HG03571 (cell line): ENCODE measurements around the gene ZC3H11A.
"Not testable (repeated sequence)": the region's sequence is repeated elsewhere in the genome, so short reads cannot be mapped to it uniquely, and the experiment has no call there.

Source experiments
- ATAC-seq: cut with Tn5 transposase; IDR thresholded peaks from one replicate; pipeline ENCODE4 v1.9.1; 2021; ENCODE audit not compliant: unreplicated experiment

Gene ZC3H11A

GRCh38 chr1:203778789-203779188, 16.6 kb upstream of the ZC3H11A start:
- ATAC-seq = no peak

- ATAC-seq = no peak
Observed at GRCh38 chr1:203781962-203782361, 13.5 kb upstream of the ZC3H11A start.

GRCh38 chr1:203789966-203790365, 5.5 kb upstream of the ZC3H11A start:
- ATAC-seq = no peak

- no peak for ATAC-seq
Observed at GRCh38 chr1:203791498-203791897, 3.9 kb upstream of the ZC3H11A start.

- no peak for ATAC-seq
Observed at GRCh38 chr1:203792486-203792885, 2.9 kb upstream of the ZC3H11A start.

GRCh38 chr1:203793561-203793960, 1.9 kb upstream of the ZC3H11A start:
- ATAC-seq = not testable (repeated sequence)

- no peak for ATAC-seq
Observed at GRCh38 chr1:203794764-203795440, 521 bp upstream of the ZC3H11A start.

- no peak for ATAC-seq
Observed at GRCh38 chr1:203796236-203796605, 798 bp downstream of the ZC3H11A start.

GRCh38 chr1:203797216-203797615, 1.8 kb downstream of the ZC3H11A start:
- no peak for ATAC-seq

- ATAC-seq = no peak
Observed at GRCh38 chr1:203797948-203798655, 2.7 kb downstream of the ZC3H11A start.

GRCh38 chr1:203799157-203799556, 3.7 kb downstream of the ZC3H11A start:
- ATAC-seq = no peak

- ATAC-seq = no peak
Observed at GRCh38 chr1:203799971-203800370, 4.5 kb downstream of the ZC3H11A start.

- ATAC-seq = no peak
Observed at GRCh38 chr1:203805689-203806088, 10.3 kb downstream of the ZC3H11A start.

GRCh38 chr1:203807196-203807595, 11.8 kb downstream of the ZC3H11A start:
- no peak for ATAC-seq

- no peak for ATAC-seq
Observed at GRCh38 chr1:203813581-203814341, 18.3 kb downstream of the ZC3H11A start.

GRCh38 chr1:203818399-203818798, 23.0 kb downstream of the ZC3H11A start:
- ATAC-seq = no peak

- ATAC-seq = no peak
Observed at GRCh38 chr1:203823306-203823705, 27.9 kb downstream of the ZC3H11A start.

- no peak for ATAC-seq
Observed at GRCh38 chr1:203826175-203826574, 30.8 kb downstream of the ZC3H11A start.

GRCh38 chr1:203828002-203828401, 32.6 kb downstream of the ZC3H11A start:
- ATAC-seq = no peak

- ATAC-seq = no peak
Observed at GRCh38 chr1:203828503-203828902, 33.1 kb downstream of the ZC3H11A start.

- not testable (repeated sequence) for ATAC-seq
Observed at GRCh38 chr1:203829247-203829646, 33.8 kb downstream of the ZC3H11A start.

GRCh38 chr1:203835476-203835875, 40.1 kb downstream of the ZC3H11A start:
- ATAC-seq = no peak
